ENCODE results near the gene VAX1.
A peak's percentile ranks its signal among the peaks of the same experiment; 100 is the strongest.

VAX1 gene

GRCh38 chr10:117163061-117163953 lies 25.2 kb upstream of the VAX1 start (continued):
- TF ChIP-seq ZBTB26 (tag by site-specific recombination; optimal IDR thresholded peaks at IDR 0.05) (peak; percentile 58), ZBTB6 (tag by site-specific recombination; IDR thresholded peaks at IDR 0.05) (no peak), SP2 (tag by site-specific recombination; IDR thresholded peaks at IDR 0.05) (peak; percentile 56), KLF16 (tag by site-specific recombination; IDR thresholded peaks at IDR 0.05) (no peak), KLF1 (tag by site-specific recombination; IDR thresholded peaks at IDR 0.05) (no peak), ZNF76 (tag by site-specific recombination; IDR thresholded peaks at IDR 0.05; ENCODE audit: borderline replicate concordance, low read depth) (0 out of 2 replicates have a peak, but pooled peaks have one; percentile 21), SP3 (tag by site-specific recombination; IDR thresholded peaks at IDR 0.05) (peak; percentile 49), ZNF677 (tag by site-specific recombination; IDR thresholded peaks at IDR 0.05) (no peak), ZNF24 (tag by site-specific recombination; IDR thresholded peaks at IDR 0.05) (no peak), KLF7 (tag by site-specific recombination; IDR thresholded peaks at IDR 0.05; ENCODE audit: borderline replicate concordance) (no peak), ZSCAN23 (tag by site-specific recombination; IDR thresholded peaks at IDR 0.05) (no peak), ZNF792 (tag by site-specific recombination; IDR thresholded peaks at IDR 0.05) (no peak), ZNF18 (tag by site-specific recombination; IDR thresholded peaks at IDR 0.05) (0 out of 2 replicates have a peak, but pooled peaks have one; percentile 36), ZBTB20 (tag by site-specific recombination; IDR thresholded peaks at IDR 0.05) (peak; percentile 70; the same call in 1 of the 2 replicates), ZSCAN18 (tag by site-specific recombination; IDR thresholded peaks at IDR 0.05) (no peak), ZNF114 (tag by site-specific recombination; IDR thresholded peaks at IDR 0.05) (no peak), ELK4 (IDR thresholded peaks at IDR 0.05; ENCODE audit: borderline replicate concordance, low read depth, low read length) (no peak), ZNF324 (tag by site-specific recombination; IDR thresholded peaks at IDR 0.05) (no peak; the same call in 1 of the 2 replicates), ZNF707 (tag by site-specific recombination; IDR thresholded peaks at IDR 0.05) (no peak), KLF10 (tag by site-specific recombination; IDR thresholded peaks at IDR 0.05) (no peak), ZNF423 (tag by site-specific recombination; IDR thresholded peaks at IDR 0.05) (no peak), BCL11B (tag by site-specific recombination; IDR thresholded peaks at IDR 0.05; ENCODE audit: low read depth) (no peak), ZNF645 (tag by site-specific recombination; IDR thresholded peaks at IDR 0.05) (no peak), ZBTB21 (tag by site-specific recombination; IDR thresholded peaks at IDR 0.05) (no peak), GLIS2 (tag by site-specific recombination; IDR thresholded peaks at IDR 0.05) (peak; percentile 86), GLIS1 (tag by site-specific recombination; IDR thresholded peaks at IDR 0.05) (peak; percentile 16; the same call in 1 of the 2 replicates), ZBTB17 (tag by site-specific recombination; IDR thresholded peaks at IDR 0.05) (peak; percentile 59), ZNF580 (tag by site-specific recombination; IDR thresholded peaks at IDR 0.05) (no peak), ZNF223 (tag by site-specific recombination; IDR thresholded peaks at IDR 0.05) (no peak), ZNF398 (tag by site-specific recombination; IDR thresholded peaks at IDR 0.05) (0 out of 2 replicates have a peak, but pooled peaks have one; percentile 24)
